Keratinocyte (primary cell): ENCODE data around the gene RABGGTA. TPM values are rescaled to one million over a fixed set of nuclear protein-coding genes. Genes with fewer than 3 reads are reported as not detected.

Experiments
- DNase-seq: peaks from one replicate; pipeline ENCODE4 v3.0.0-alpha.2; 2011; ENCODE audit warnings: low read depth, missing footprints, low spot score
- FAIRE-seq: peaks from 2 replicates; lab custom pipeline; 2011; peaks lifted over from hg19 to GRCh38; lab: Jason Lieb, UNC
- H2AFZ ChIP-seq: 2 replicates; pipeline ENCODE4 v1.6.0; 2012; ENCODE audit warnings: low read length, control low read depth, inconsistent platforms; ENCODE audit not compliant: control insufficient read depth
- H3K27ac ChIP-seq: 2 replicates; pipeline ENCODE4 v1.5.1; 2011; ENCODE audit warnings: low read length; ENCODE audit not compliant: control insufficient read depth, insufficient read depth
- H3K27me3 ChIP-seq: 3 replicates; pipeline ENCODE4 v1.6.0; 2011; ENCODE audit warnings: low read length; ENCODE audit not compliant: control insufficient read depth, insufficient read depth; ENCODE audit errors: extremely low read depth
- H3K36me3 ChIP-seq, 2 experiments: 2 replicates in 1 of 2; 3 replicates in 1 of 2; pipeline ENCODE4 v1.5.1; 2011; ENCODE audit warnings: low read length in 2 of 2, mild to moderate bottlenecking in 1 of 2; ENCODE audit not compliant: control insufficient read depth in 2 of 2, insufficient read depth in 2 of 2; ENCODE audit errors: extremely low read depth in 1 of 2
- H3K4me1 ChIP-seq: 3 replicates; pipeline ENCODE4 v1.5.1; 2011; ENCODE audit warnings: low read length; ENCODE audit not compliant: control insufficient read depth, insufficient read depth; ENCODE audit errors: extremely low read depth
- H3K4me2 ChIP-seq: 3 replicates; pipeline ENCODE4 v1.6.0; 2011; ENCODE audit warnings: low read depth, low read length; ENCODE audit not compliant: control insufficient read depth, insufficient read depth; ENCODE audit errors: extremely low read depth
- H3K4me3 ChIP-seq, 3 experiments: fragments of 200-600 bp in 1 of 3; sonication (generic) in 1 of 3; 2 replicates in 2 of 3; 3 replicates in 1 of 3; pipeline ENCODE4 v1.5.1; 2011 to 2016; ENCODE audit warnings: low read length in 3 of 3, mild to moderate bottlenecking in 3 of 3, control low read depth in 2 of 3, inconsistent platforms in 1 of 3, low read depth in 1 of 3, mixed read lengths in 1 of 3, mixed run types in 1 of 3, moderate library complexity in 1 of 3; ENCODE audit not compliant: control insufficient read depth in 2 of 3, insufficient read depth in 2 of 3; ENCODE audit errors: extremely low read depth in 1 of 3
- H3K79me2 ChIP-seq: 2 replicates; pipeline ENCODE4 v1.6.0; 2012; ENCODE audit warnings: low read length; ENCODE audit not compliant: control insufficient read depth, insufficient read depth
- H3K9ac ChIP-seq: 3 replicates; pipeline ENCODE4 v1.6.0; 2011; ENCODE audit warnings: low read length; ENCODE audit not compliant: control insufficient read depth, insufficient read depth; ENCODE audit errors: extremely low read depth
- H3K9me1 ChIP-seq: 3 replicates; pipeline ENCODE4 v1.6.0; 2011; ENCODE audit warnings: low read length; ENCODE audit not compliant: control insufficient read depth, insufficient read depth; ENCODE audit errors: extremely low read depth
- H3K9me3 ChIP-seq: 2 replicates; pipeline ENCODE4 v1.5.1; 2012; ENCODE audit warnings: low read depth, low read length; ENCODE audit not compliant: control insufficient read depth
- H4K20me1 ChIP-seq: 3 replicates; pipeline ENCODE4 v1.6.0; 2011; ENCODE audit warnings: low read length; ENCODE audit not compliant: control insufficient read depth, insufficient read depth; ENCODE audit errors: extremely low read depth
- CTCF ChIP-seq, 3 experiments: IDR thresholded peaks in 1 of 3; conservative IDR thresholded peaks in 1 of 3; optimal IDR thresholded peaks in 1 of 3; 2 replicates in 2 of 3; 3 replicates in 1 of 3; pipeline versions ENCODE3 to v1.5.1; 2011; ENCODE audit warnings: low read length in 3 of 3, mild to moderate bottlenecking in 3 of 3, moderate library complexity in 2 of 3, control low read depth in 1 of 3, inconsistent platforms in 1 of 3; ENCODE audit not compliant: insufficient read depth in 2 of 3; ENCODE audit errors: extremely low read depth in 1 of 3
- EZH2 ChIP-seq: IDR thresholded peaks from one replicate; pipeline ENCODE4 v1.6.1; 2012; ENCODE audit warnings: inconsistent platforms, mild to moderate bottlenecking, low read length, moderate library complexity
- dilution Hi-C: fragments of 300-500 bp; cut with MboI; formaldehyde crosslinking; loops from one replicate; pipeline ENCODE4 v1.7.0; 2020; ENCODE audit warnings: low sequenced_read_pairs; ENCODE audit not compliant: extremely low pct_ligation_motif_present
- polyA plus RNA-seq, 5 experiments: library from polyadenylated mRNA; depleted of rRNA in 3 of 5; stranded (reverse) in 3 of 5; stranded (forward) in 1 of 5; unstranded in 1 of 5; fragments of >200 nt; gene quantifications; 1 replicate in 1 of 5; 2 replicates in 3 of 5; 3 replicates in 1 of 5; pipeline versions ENCODE4 v1.2.1 to v1.2.3, GENCODE V29; 2011 to 2012; ENCODE audit warnings: missing spikeins in 2 of 5, low read depth in 1 of 5, low replicate concordance in 1 of 5

RABGGTA gene
- polyA plus RNA-seq, 1 donor (not counting 4 experiments of a cell fraction or from before 2014, with no cell fraction given), result 29.0 TPM

DNA sequence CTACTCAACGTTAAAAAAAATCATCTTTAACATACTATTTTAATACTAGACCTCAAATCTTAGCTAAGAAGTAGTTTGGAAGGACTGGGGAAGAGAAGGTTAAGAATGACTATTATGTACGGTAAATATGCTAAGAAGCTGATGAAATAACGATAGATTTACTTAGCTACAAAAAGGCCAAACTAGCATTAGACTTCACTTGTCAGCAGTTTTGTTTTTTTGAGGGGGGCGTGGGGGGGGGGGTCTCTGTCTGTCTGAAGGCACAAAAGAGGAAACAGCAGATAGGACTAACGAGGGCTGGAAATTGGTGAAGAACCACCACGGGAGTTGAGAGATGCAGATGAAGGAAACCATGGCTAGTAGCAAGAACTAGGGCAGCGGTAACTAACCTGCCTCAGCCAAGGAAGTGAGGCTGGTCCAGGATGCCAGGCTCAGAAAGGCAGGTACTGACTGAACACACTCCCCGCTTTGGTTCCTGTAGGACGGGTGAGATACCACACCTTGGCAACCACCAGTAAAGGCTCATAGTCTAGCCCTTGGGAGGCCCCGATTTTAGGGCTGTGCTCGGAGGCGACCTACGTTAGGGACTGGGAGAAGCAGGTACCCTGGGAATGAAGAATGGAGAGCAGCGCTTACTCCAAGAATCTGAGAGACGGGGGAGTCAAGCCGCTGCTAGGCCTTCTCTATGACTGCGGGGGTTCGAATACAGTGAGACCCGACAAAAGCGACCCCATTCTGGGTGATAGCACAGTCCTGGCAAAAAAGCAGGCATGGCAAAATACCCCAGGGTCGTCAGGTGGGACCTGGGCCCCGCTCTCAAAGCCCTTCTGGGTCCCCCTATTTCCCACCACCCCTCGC, 39.9 kb downstream of the RABGGTA start:
- no peaks in the 10 kb centered on the region for H4K20me1 ChIP-seq
- no peaks in the 10 kb centered on the region for H3K9me1 ChIP-seq
- no peaks in the 10 kb centered on the region for H3K9me3 ChIP-seq
- dilution Hi-C loops, result no loop called here
- H3K4me3 ChIP-seq, result peak overlapping the region; percentile 70 to 83 (median 82)
- DNase-seq, result no peak
- TF ChIP-seq EZH2 (no peak), CTCF (optimal IDR thresholded peaks at IDR 0.05 in 1 of 3, IDR thresholded peaks at IDR 0.05 in 1 of 3, conservative IDR thresholded peaks at IDR 0.05 in 1 of 3; ENCODE audit: extremely low read depth in 1 of 3, insufficient read depth in 2 of 3, low read length in 3 of 3) (no peak)
- peaks cover 29% of the 10 kb centered on the region for H3K4me1 ChIP-seq
- peak overlapping the region; percentile 97 for H3K27ac ChIP-seq
- H3K27me3 ChIP-seq, result no peaks in the 10 kb centered on the region
- peak overlapping the region; percentile 94 for H3K9ac ChIP-seq
- H3K79me2 ChIP-seq, result peaks cover 76% of the 10 kb centered on the region
- H3K4me2 ChIP-seq, result peak overlapping the region; percentile 98
- peak overlapping the region; percentile 64 for H2AFZ ChIP-seq
- no peak for FAIRE-seq
- peaks cover 9 to 19% of the 10 kb centered on the region in 2 experiments for H3K36me3 ChIP-seq

- no peaks in the 10 kb centered on the region for H4K20me1 ChIP-seq
- no peaks in the 10 kb centered on the region for H3K9me3 ChIP-seq
- H3K4me1 ChIP-seq, result peaks cover 36% of the 10 kb centered on the region
- H3K4me2 ChIP-seq, result no peak overlapping the region
- TF ChIP-seq EZH2, result no peak
- no peak for TF ChIP-seq CTCF (optimal IDR thresholded peaks at IDR 0.05 in 1 of 3, IDR thresholded peaks at IDR 0.05 in 1 of 3, conservative IDR thresholded peaks at IDR 0.05 in 1 of 3; ENCODE audit: extremely low read depth in 1 of 3, insufficient read depth in 2 of 3, low read length in 3 of 3)
- no peaks in the 10 kb centered on the region for H3K27me3 ChIP-seq
- peaks cover 75% of the 10 kb centered on the region for H3K79me2 ChIP-seq
- H3K9ac ChIP-seq, result no peak overlapping the region
- H3K27ac ChIP-seq, result no peak overlapping the region
- H3K36me3 ChIP-seq, result peaks cover 2 to 5% of the 10 kb centered on the region in 2 experiments
- H3K4me3 ChIP-seq, result no peak overlapping the region
- no peak for FAIRE-seq
- no peaks in the 10 kb centered on the region for H3K9me1 ChIP-seq
- no peak overlapping the region for H2AFZ ChIP-seq
- dilution Hi-C loops, result no loop called here
- DNase-seq, result no peak
These were observed 42.5 kb downstream of the RABGGTA start for GRCh38 chr14:24228902-24229301.
